H1 (cell line): Measurements from ENCODE around the gene HTN3. TPM values are rescaled to one million over a fixed set of nuclear protein-coding genes. Genes with fewer than 3 reads are reported as not detected.

ENCODE experiments used
- ASH2L ChIP-seq: fragments of 200-600, 300-600 bp; sonication (generic); IDR thresholded peaks from one replicate; pipeline ENCODE4 v1.7.1; 2017; ENCODE audit warnings: low read length
- BCL11A ChIP-seq, 2 experiments: IDR thresholded peaks; one replicate each; pipeline ENCODE4 v1.6.1; 2011; ENCODE audit warnings: low read depth in 2 of 2, low read length in 2 of 2, mild to moderate bottlenecking in 2 of 2
- CHD7 ChIP-seq: fragments of 300-600 bp; sonication (generic); IDR thresholded peaks from 2 replicates; pipeline ENCODE4 v1.7.1; 2012; ENCODE audit warnings: low read length, moderate library complexity, mild to moderate bottlenecking, inconsistent platforms; ENCODE audit not compliant: insufficient replicate concordance
- EGR1 ChIP-seq: IDR thresholded peaks from 2 replicates; pipeline ENCODE4 v1.6.1; 2011; ENCODE audit warnings: low read depth, low read length, borderline replicate concordance
- POLR2A ChIP-seq, 2 experiments: IDR thresholded peaks; 1 replicate in 1 of 2; 2 replicates in 1 of 2; pipeline ENCODE4 v1.6.1; 2011; ENCODE audit warnings: low read depth in 2 of 2, low read length in 2 of 2, mild to moderate bottlenecking in 2 of 2; ENCODE audit errors: control extremely low read depth in 1 of 2
- RFX5 ChIP-seq: IDR thresholded peaks from 2 replicates; pipeline ENCODE4 v1.6.1; 2011; ENCODE audit warnings: low read depth, low read length, improper control_type of control experiment, borderline replicate concordance
- TAF7 ChIP-seq: optimal IDR thresholded peaks from 2 replicates; pipeline ENCODE3; 2011; ENCODE audit warnings: low read depth, mild to moderate bottlenecking, inconsistent platforms, low read length, moderate library complexity, borderline replicate concordance
- polyA plus RNA-seq, 7 experiments: library from polyadenylated mRNA; depleted of rRNA in 3 of 7; stranded (reverse) in 5 of 7; unstranded in 2 of 7; fragments of >200 nt in 5 of 7; fragments of 200-250 nt in 2 of 7; gene quantifications; 1 replicate in 5 of 7; 2 replicates in 1 of 7; 4 replicates in 1 of 7; pipeline versions ENCODE4 v1.2.1 to v1.2.3, GENCODE V29; 2011 to 2013; ENCODE audit warnings: missing spikeins in 2 of 7, mixed read lengths in 2 of 7
- total RNA-seq: library from RNA; stranded (reverse); fragmentation: NEBNext Ultra II Directional; extraction: Animal tissue kit (Norgen Biotek cat#: 25700); gene quantifications from 2 replicates; pipeline ENCODE4 v1.2.1, GENCODE V29; 2021

HTN3 gene
- total and polyA plus RNA-seq, 2 of the 8 experiments (the other 6 are each of a cell fraction or from before 2014, with no cell fraction given): not detected

GRCh38 chr4:70041652-70042286 lies 13.5 kb downstream of the HTN3 start (continued):
- no peak for TF ChIP-seq CHD7
- TF ChIP-seq POLR2A (IDR thresholded peaks at IDR 0.05; ENCODE audit: control extremely low read depth in 1 of 2, low read depth in 2 of 2, low read length in 2 of 2): no peak
- TF ChIP-seq BCL11A (IDR thresholded peaks at IDR 0.05; ENCODE audit: low read depth in 2 of 2, low read length in 2 of 2): no peak
- TF ChIP-seq ASH2L: no peak
- no peak for TF ChIP-seq EGR1
- no peak for TF ChIP-seq RFX5
- TF ChIP-seq TAF7: no peak
